Activated naive CD4-positive, alpha-beta T cell treated with anti-CD3 and anti-CD28 coated beads for 36 hours (primary cell): Measurements from ENCODE around the gene KAT7. TPM values are rescaled to one million over a fixed set of nuclear protein-coding genes. Genes with fewer than 3 reads are reported as not detected.
"Not testable (repeated sequence)": the region's sequence is repeated elsewhere in the genome, so short reads cannot be mapped to it uniquely, and the experiment has no call there.

ENCODE experiments used
- CTCF ChIA-PET: fragments of 350-600 bp; sonication (Branson Sonifier 250); formaldehyde crosslinking; loops from one replicate; lab custom pipeline; 2021; ENCODE audit warnings: antibody characterized with exemption; lab: Charles Lee
- DNase-seq: peaks from one replicate; pipeline ENCODE4 v3.0.0-alpha.2; 2020
- H3K27ac Mint-ChIP-seq: one replicate; pipeline ENCODE4 v1.8.0; 2021; ENCODE audit warnings: mild to moderate bottlenecking, mixed read lengths
- H3K27me3 Mint-ChIP-seq: one replicate; pipeline ENCODE4 v1.8.0; 2021; ENCODE audit warnings: low read depth, mixed read lengths
- H3K36me3 Mint-ChIP-seq: one replicate; pipeline ENCODE4 v1.8.0; 2021; ENCODE audit warnings: low read depth, mixed read lengths
- H3K4me1 Mint-ChIP-seq: one replicate; pipeline ENCODE4 v1.8.0; 2021; ENCODE audit warnings: low read depth, mixed read lengths
- H3K4me3 Mint-ChIP-seq: one replicate; pipeline ENCODE4 v1.8.0; 2021; ENCODE audit warnings: mild to moderate bottlenecking, moderate library complexity, mixed read lengths
- H3K9me3 Mint-ChIP-seq: one replicate; pipeline ENCODE4 v1.8.0; 2021; ENCODE audit warnings: mixed read lengths
- intact Hi-C: fragments of 100-400 bp; cut with micrococcal nuclease; formaldehyde crosslinking; loops from one replicate; pipeline ENCODE4 v1.15.1; 2023
- total RNA-seq, 2 experiments: library from RNA; stranded (reverse); gene quantifications; one replicate each; pipeline ENCODE4 v1.2.3, GENCODE V29; 2021

The KAT7 gene
- total RNA-seq, 2 experiments from 2014 or later: 83.9 to 85.8 TPM

- DNase-seq: no peak
- Mint-ChIP-seq H3K27ac (peak overlapping the region; percentile 91), H3K27me3 (no peaks in the 10 kb centered on the region), H3K4me1 (peaks cover 82% of the 10 kb centered on the region), H3K9me3 (no peaks in the 10 kb centered on the region), H3K4me3 (no peak overlapping the region), H3K36me3 (peaks cover 9% of the 10 kb centered on the region)
- intact Hi-C loops: loop anchor here (1.0 to 10.0 kb wide), 4 partner anchors 10 to 405 kb away; partner anchors contain the start of gene KAT7
- CTCF ChIA-PET: interaction anchor here (1.2 to 3.7 kb wide), 3 partner anchors 10 to 34 kb away, joined by 3 to 13 read pairs (median 3); no protein-coding TSS in a partner anchor
Measured at GRCh38 chr17:49749730-49750129, 38.8 kb upstream of the KAT7 start.

DNA sequence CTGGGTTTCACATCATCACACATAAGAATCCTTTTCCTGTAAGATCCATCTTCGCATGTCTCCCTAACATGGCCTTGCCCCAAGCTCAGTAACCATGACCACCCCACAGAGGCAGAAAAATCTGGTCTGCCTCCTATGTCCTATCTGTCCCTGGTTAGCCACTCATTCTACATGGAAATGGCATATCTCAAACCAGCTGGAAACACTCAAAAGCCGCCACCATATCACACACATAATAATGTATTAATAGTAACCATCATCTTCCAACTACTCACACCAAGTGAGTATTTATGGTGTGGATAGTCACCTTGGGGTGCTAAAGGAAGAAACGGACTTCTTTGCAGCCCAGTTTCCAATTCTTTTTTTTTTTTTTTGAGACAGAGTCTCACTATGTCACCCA lies 36.0 kb upstream of the KAT7 start:
- intact Hi-C loops: no loop called here
- Mint-ChIP-seq H3K4me3 (no peak overlapping the region), H3K9me3 (no peaks in the 10 kb centered on the region), H3K4me1 (peaks cover 80% of the 10 kb centered on the region), H3K27me3 (no peaks in the 10 kb centered on the region), H3K36me3 (peaks cover 5% of the 10 kb centered on the region), H3K27ac (peak overlapping the region; percentile 47)
- no peak for DNase-seq
- CTCF ChIA-PET: interaction anchor here (0.6 to 1.4 kb wide), 2 partner anchors 10 to 519 kb away, joined by 3 to 8 read pairs; no protein-coding TSS in a partner anchor

GRCh38 chr17:49753959-49754391 lies 34.5 kb upstream of the KAT7 start:
- Mint-ChIP-seq H3K9me3 (no peaks in the 10 kb centered on the region), H3K27ac (peak overlapping the region; percentile 47), H3K4me1 (peaks cover 76% of the 10 kb centered on the region), H3K27me3 (no peaks in the 10 kb centered on the region), H3K36me3 (peaks cover 5% of the 10 kb centered on the region), H3K4me3 (no peak overlapping the region)
- CTCF ChIA-PET: interaction anchor here (0.9 to 2.1 kb wide), 2 partner anchors 46 to 183 kb away, joined by 4 to 6 read pairs; partner anchors contain the start of gene SLC35B1
- no peak for DNase-seq
- intact Hi-C loops: no loop called here

DNA sequence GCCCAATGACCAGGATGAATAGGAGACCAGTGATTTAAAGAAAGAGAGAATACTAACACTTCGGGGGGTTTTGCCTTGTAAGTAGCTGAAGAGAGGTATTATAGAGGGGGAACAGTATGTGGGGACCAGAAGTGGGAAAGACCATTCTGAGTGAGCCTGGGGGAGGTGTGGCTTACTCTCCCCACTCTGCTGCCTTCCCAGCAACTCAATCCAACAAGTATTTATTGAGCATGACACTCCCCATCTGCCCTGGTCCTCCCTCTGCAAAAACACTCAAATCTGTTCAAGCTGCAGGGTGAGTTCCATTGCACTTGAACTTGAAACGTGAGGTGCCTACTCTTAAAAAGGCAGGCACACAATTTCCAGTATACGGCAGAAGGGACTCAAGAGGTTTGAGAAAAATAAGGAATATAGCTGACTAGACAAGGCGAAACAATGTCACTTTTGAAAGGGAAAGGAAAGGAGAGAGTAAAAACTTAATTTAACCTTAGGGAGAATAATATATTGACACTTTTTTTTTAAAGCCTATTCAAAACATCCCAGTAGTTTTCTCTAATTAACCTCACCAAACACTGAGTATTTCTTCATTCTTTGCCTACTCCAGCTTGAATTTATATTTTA lies 32.7 kb upstream of the KAT7 start:
- peak overlapping the region; percentile 71 for H3K27ac Mint-ChIP-seq
- no peaks in the 10 kb centered on the region for H3K9me3 Mint-ChIP-seq
- intact Hi-C loops: no loop called here
- no peak overlapping the region for H3K4me3 Mint-ChIP-seq
- H3K4me1 Mint-ChIP-seq: peaks cover 80% of the 10 kb centered on the region
- peaks cover 2% of the 10 kb centered on the region for H3K36me3 Mint-ChIP-seq
- DNase-seq: no peak
- H3K27me3 Mint-ChIP-seq: no peaks in the 10 kb centered on the region
- CTCF ChIA-PET: interaction anchor here (1.2 to 2.1 kb wide), 2 partner anchors 9 to 48 kb away, joined by 4 to 6 read pairs; partner anchors contain the start of gene SLC35B1

- intact Hi-C loops: no loop called here
- CTCF ChIA-PET: interaction anchor here (0.7 to 1.2 kb wide), 3 partner anchors 10 to 405 kb away, joined by 3 to 4 read pairs (median 3); no protein-coding TSS in a partner anchor
- H3K9me3 Mint-ChIP-seq: no peaks in the 10 kb centered on the region
Measured at GRCh38 chr17:49756323-49757150, 31.9 kb upstream of the KAT7 start.

GRCh38 chr17:49757151-49757777 lies 31.2 kb upstream of the KAT7 start:
- no peak for DNase-seq
- peaks cover 91% of the 10 kb centered on the region for H3K4me1 Mint-ChIP-seq
- peaks cover 2% of the 10 kb centered on the region for H3K36me3 Mint-ChIP-seq
- H3K27ac Mint-ChIP-seq: peak overlapping the region; percentile 36
- H3K4me3 Mint-ChIP-seq: no peak overlapping the region
- H3K9me3 Mint-ChIP-seq: no peaks in the 10 kb centered on the region
- CTCF ChIA-PET: interaction anchor here (0.9 kb wide), 1 partner anchor 45 kb away, joined by 3 read pairs; no protein-coding TSS in a partner anchor
- no peaks in the 10 kb centered on the region for H3K27me3 Mint-ChIP-seq
- intact Hi-C loops: no loop called here

More at GRCh38 chr17:49756323-49757150, 31.9 kb upstream of the KAT7 start:
- no peaks in the 10 kb centered on the region for H3K27me3 Mint-ChIP-seq
- peaks cover 86% of the 10 kb centered on the region for H3K4me1 Mint-ChIP-seq
- H3K36me3 Mint-ChIP-seq: peaks cover 2% of the 10 kb centered on the region
- H3K4me3 Mint-ChIP-seq: no peak overlapping the region
- H3K27ac Mint-ChIP-seq: peak overlapping the region; percentile 71
- no peak for DNase-seq

GRCh38 chr17:49758464-49759010 lies 29.9 kb upstream of the KAT7 start:
- CTCF ChIA-PET: interaction anchor here (0.7 to 2.0 kb wide), 4 partner anchors 9 to 145 kb away, joined by 3 to 6 read pairs (median 4); partner anchors contain the start of gene SLC35B1
- H3K27ac Mint-ChIP-seq, H3K36me3 Mint-ChIP-seq, H3K9me3 Mint-ChIP-seq, intact Hi-C loops, H3K4me3 Mint-ChIP-seq, H3K27me3 Mint-ChIP-seq, DNase-seq: not testable (repeated sequence)
- peaks cover 86% of the 10 kb centered on the region for H3K4me1 Mint-ChIP-seq

- H3K9me3 Mint-ChIP-seq: no peaks in the 10 kb centered on the region
- H3K36me3 Mint-ChIP-seq: no peaks in the 10 kb centered on the region
- no peak overlapping the region for H3K27ac Mint-ChIP-seq
- DNase-seq: no peak
- no peak overlapping the region for H3K4me3 Mint-ChIP-seq
- H3K4me1 Mint-ChIP-seq: peaks cover 82% of the 10 kb centered on the region
- intact Hi-C loops: no loop called here
- H3K27me3 Mint-ChIP-seq: no peaks in the 10 kb centered on the region
- CTCF ChIA-PET: interaction anchor here (0.7 to 2.0 kb wide), 5 partner anchors 9 to 146 kb away, joined by 3 to 6 read pairs (median 3); partner anchors contain the start of gene SLC35B1
Measured at GRCh38 chr17:49759203-49759602, 29.3 kb upstream of the KAT7 start.

DNA sequence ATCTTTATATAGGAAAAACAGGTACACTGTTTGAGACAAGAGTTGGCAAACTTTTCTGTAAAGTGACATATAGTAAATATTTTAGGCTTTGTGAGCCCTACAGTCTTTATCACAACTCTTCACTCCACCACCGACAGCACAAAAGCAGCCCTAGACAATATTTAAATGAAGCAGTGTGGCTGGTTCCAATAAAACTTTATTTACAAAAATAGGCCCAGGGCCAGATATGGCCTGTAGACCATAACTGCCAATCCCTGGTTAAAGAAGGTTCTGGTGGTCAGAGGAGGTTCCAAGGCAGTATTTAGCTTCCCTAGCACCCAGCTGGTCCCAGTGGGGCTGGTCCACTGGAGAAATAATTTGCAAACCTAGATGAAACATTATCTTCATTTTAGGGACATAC lies 28.2 kb upstream of the KAT7 start:
- no peaks in the 10 kb centered on the region for H3K36me3 Mint-ChIP-seq
- H3K9me3 Mint-ChIP-seq: no peaks in the 10 kb centered on the region
- intact Hi-C loops: loop anchor here (5.0 kb wide), 1 partner anchor 113 kb away; no protein-coding TSS in a partner anchor
- H3K27me3 Mint-ChIP-seq: no peaks in the 10 kb centered on the region
- H3K4me1 Mint-ChIP-seq: peaks cover 79% of the 10 kb centered on the region
- H3K27ac Mint-ChIP-seq: peak overlapping the region; percentile 23
- CTCF ChIA-PET: interaction anchor here (0.9 to 5.0 kb wide), 3 partner anchors 10 to 108 kb away, joined by 3 to 32 read pairs (median 3); partner anchors contain the start of gene SLC35B1
- H3K4me3 Mint-ChIP-seq: no peak overlapping the region
- no peak for DNase-seq

- Mint-ChIP-seq H3K27ac (peak overlapping the region; percentile 23), H3K27me3 (no peaks in the 10 kb centered on the region), H3K9me3 (no peaks in the 10 kb centered on the region), H3K4me1 (peaks cover 72% of the 10 kb centered on the region), H3K36me3 (no peaks in the 10 kb centered on the region), H3K4me3 (peak overlapping the region; percentile 50)
- CTCF ChIA-PET: interaction anchor here (0.9 to 5.0 kb wide), 4 partner anchors 11 to 52 kb away, joined by 3 to 32 read pairs (median 3); partner anchors contain the start of gene SLC35B1
- intact Hi-C loops: loop anchor here (5.0 kb wide), 1 partner anchor 114 kb away; no protein-coding TSS in a partner anchor
- no peak for DNase-seq
Measured at GRCh38 chr17:49760932-49761558, 27.4 kb upstream of the KAT7 start.
